ENCODE data around the gene ITGA7.

Gene ITGA7

DNA sequence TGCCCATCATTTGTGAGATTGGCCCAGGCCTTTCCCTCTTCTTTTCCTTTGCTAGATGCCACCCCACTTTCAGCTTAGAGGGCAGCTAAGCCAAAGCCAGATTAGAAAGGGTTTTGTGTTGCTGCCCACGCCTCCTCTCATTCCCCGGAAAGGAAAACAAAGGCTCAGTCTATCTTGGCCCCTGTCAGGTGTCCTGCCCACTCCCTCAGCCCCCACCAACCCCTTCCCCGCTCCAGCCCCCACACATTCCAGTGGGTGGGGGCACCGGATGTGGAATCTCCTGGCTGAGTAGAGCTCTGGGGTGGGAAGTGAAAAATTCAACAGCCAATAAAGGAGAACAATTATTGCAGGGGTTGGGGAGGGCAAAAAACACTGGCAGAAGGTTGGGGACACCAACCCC lies 10.3 kb upstream of the ITGA7 start:
- Histone ChIP-seq H3K27me3 (replicated peaks; ENCODE audit: control insufficient read depth, insufficient read depth, low read length) (no peaks in the 10 kb centered on the region), H3K4me3 (replicated peaks; ENCODE audit: low read depth, low read length) (no peak overlapping the region), H3K36me3 (ENCODE audit: control insufficient read depth, insufficient read depth, low read length) (peaks cover 2% of the 10 kb centered on the region; the same call in 1 of the 2 replicates)
- DNase-seq (ENCODE audit: extremely low read depth, insufficient read length) = no peak
- TF ChIP-seq, protein P1, sequence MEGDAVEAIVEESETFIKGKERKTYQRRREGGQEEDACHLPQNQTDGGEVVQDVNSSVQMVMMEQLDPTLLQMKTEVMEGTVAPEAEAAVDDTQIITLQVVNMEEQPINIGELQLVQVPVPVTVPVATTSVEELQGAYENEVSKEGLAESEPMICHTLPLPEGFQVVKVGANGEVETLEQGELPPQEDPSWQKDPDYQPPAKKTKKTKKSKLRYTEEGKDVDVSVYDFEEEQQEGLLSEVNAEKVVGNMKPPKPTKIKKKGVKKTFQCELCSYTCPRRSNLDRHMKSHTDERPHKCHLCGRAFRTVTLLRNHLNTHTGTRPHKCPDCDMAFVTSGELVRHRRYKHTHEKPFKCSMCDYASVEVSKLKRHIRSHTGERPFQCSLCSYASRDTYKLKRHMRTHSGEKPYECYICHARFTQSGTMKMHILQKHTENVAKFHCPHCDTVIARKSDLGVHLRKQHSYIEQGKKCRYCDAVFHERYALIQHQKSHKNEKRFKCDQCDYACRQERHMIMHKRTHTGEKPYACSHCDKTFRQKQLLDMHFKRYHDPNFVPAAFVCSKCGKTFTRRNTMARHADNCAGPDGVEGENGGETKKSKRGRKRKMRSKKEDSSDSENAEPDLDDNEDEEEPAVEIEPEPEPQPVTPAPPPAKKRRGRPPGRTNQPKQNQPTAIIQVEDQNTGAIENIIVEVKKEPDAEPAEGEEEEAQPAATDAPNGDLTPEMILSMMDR (IDR thresholded peaks at IDR 0.05; ENCODE audit: insufficient read depth, low read length, poor library complexity, severe bottlenecking) = no peak

DNA sequence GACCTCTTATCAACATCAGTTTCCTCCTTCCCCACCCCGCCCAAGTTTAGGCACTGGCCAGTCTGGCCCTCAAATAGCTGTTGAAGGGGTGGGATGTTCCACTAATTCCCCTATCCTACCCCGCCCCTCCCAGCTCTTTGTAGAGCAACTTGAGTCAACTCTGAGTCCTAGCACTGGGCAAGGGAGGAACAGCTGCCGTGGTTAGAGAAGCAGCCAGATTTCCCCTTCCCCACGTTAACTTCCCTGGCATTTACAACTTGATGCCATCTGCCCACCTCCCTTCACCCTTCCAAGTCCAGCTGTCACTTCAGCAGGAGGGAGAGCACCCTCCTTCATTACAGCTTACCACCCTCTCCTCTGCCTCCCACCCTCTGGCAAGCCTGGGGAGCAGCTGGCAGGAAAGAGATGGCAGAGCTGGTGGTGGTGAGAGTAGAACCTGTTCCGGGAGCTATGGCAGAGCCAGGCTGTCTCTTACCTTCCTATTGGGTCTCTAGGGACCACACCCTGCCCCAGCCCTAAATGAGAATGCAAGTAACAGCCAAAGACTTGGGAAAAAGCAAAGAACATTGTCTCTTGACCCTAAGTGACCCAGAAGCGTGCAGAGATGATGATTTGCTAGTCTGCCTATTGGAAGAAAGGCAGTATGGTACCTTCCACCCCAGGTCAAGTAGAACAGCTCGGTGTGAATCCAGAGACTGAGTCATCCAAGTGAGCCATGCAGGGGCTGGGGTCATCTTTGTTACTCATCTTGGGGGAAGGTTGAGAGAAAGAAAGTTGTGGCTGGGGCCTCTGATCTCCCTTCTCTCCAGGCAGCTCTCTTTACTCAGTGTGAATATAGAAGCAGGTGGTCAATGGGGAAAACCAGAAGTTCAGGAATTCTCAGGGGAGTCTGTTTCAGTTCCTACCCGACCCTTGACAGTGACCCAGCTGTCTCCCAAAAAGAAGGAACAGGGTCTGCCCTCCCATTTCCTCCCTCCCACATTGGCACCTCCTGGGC lies 9.6 kb upstream of the ITGA7 start:
- no peak for DNase-seq (ENCODE audit: extremely low read depth, insufficient read length)
- no peaks in the 10 kb centered on the region; the same call in 1 of the 2 replicates for H3K27me3 ChIP-seq (replicated peaks; ENCODE audit: control insufficient read depth, insufficient read depth, low read length)
- peak overlapping the region; percentile 88 for H3K4me3 ChIP-seq (replicated peaks; ENCODE audit: low read depth, low read length)
- TF ChIP-seq, protein P1 (IDR thresholded peaks at IDR 0.05; ENCODE audit: insufficient read depth, low read length, poor library complexity, severe bottlenecking) = no peak
- peaks cover 2% of the 10 kb centered on the region; the same call in 1 of the 2 replicates for H3K36me3 ChIP-seq (ENCODE audit: control insufficient read depth, insufficient read depth, low read length)

DNA sequence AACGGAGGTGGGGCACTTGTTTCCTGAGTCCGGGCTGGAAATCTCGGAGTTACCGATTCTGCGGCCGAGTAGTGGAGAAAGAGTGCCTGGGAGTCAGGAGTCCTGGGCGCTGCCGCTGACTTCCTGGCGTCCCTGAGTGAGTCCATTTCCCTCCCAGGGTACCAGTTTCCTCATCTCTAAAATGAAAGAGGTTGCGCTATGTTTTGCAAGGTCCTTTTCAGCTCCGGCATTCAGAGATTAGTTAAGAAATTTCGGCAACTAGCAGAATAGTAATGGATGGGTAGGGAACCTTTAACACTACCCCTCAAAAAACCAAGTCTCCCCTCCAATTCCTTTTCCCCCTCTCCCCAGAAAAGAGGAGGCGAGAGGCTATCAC lies 8.9 kb upstream of the ITGA7 start:
- DNase-seq (ENCODE audit: extremely low read depth, insufficient read length) = no peak
- peak overlapping the region; percentile 88 for H3K4me3 ChIP-seq (replicated peaks; ENCODE audit: low read depth, low read length)
- H3K27me3 ChIP-seq (replicated peaks; ENCODE audit: control insufficient read depth, insufficient read depth, low read length) = no peaks in the 10 kb centered on the region; the same call in 1 of the 2 replicates
- H3K36me3 ChIP-seq (ENCODE audit: control insufficient read depth, insufficient read depth, low read length) = peaks cover 2% of the 10 kb centered on the region; the same call in 1 of the 2 replicates
- TF ChIP-seq, protein P1 (IDR thresholded peaks at IDR 0.05; ENCODE audit: insufficient read depth, low read length, poor library complexity, severe bottlenecking) = no peak

DNA sequence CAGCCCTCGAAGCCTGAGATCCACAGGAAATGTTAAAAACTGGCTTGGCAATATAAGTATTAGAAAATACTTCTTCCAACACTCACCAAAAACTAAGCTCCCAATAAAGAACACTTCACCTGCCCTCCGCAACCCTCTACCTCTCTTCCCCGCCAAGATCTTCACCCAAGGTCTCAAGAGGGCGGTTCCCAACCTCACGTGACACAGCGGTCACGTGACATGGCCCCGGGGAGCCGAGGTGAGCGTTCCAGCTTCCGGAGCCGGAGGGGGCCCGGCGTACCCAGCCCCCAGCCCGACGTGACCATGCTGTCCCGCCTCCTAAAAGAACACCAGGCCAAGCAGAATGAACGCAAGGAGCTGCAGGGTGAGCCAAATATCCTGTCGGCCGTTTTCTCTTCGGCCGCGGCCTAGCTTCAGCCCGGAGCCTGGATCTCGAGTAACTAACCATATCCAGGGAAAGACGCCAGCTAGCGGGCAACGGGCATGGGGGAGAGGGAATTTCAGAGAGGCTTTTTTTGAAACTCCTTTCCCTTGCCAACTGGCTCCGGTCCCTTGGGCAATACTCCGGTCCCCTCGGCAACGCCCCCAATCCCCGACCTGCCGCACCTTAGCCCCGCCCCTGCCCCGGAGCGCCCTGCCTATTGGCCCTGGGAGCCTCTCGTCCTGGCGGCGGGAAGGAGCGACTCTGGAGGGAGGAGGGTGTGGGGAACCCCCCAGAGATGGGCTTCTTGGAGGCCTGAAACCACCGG lies 8.3 kb upstream of the ITGA7 start, which contains the start of gene BLOC1S1:
Gene BLOC1S1 (plus strand): TSS at position 214 of the 749 bp plus-strand sequence. CDS start 6 bp downstream, at position 220.
- Histone ChIP-seq H3K4me3 (replicated peaks; ENCODE audit: low read depth, low read length) (peak within 1 kb of the TSS; percentile 88), H3K36me3 (ENCODE audit: control insufficient read depth, insufficient read depth, low read length) (no peaks in the 10 kb centered on the region), H3K27me3 (replicated peaks; ENCODE audit: control insufficient read depth, insufficient read depth, low read length) (no peaks in the 10 kb centered on the region; the same call in 1 of the 2 replicates)
- DNase-seq (ENCODE audit: extremely low read depth, insufficient read length) = peak; percentile 90
- TF ChIP-seq, protein P1 (IDR thresholded peaks at IDR 0.05; ENCODE audit: insufficient read depth, low read length, poor library complexity, severe bottlenecking) = no peak

DNA sequence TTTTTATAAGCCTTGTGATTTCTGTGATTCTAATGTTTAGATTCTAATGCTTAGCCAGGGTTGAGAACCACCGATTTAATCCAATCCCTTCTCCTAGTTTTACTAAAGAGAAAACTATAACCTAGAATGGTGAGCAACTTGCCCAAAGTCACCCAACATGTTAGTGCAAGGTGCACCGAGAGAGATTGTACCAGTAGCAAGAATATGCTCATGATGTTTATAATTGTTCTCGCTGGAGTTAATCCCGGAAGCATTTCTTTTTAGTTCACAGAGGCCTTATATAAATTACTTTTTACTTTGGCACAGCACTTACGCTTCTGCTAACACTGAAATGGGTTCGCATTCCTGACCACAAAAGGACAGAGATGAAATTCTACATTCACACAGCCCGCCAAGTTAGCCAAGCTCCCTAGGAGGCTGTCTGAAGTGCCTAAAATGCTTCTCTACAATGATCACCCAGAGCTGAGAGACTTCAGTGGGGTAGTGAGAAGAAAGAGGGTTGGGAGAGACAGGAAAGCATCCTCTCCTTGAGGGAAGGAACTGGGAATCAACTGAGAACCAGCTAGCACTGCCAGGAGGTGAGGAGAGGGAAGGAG lies 7.6 kb upstream of the ITGA7 start:
- Histone ChIP-seq H3K4me3 (replicated peaks; ENCODE audit: low read depth, low read length) (peak overlapping the region; percentile 88), H3K36me3 (ENCODE audit: control insufficient read depth, insufficient read depth, low read length) (no peaks in the 10 kb centered on the region), H3K27me3 (replicated peaks; ENCODE audit: control insufficient read depth, insufficient read depth, low read length) (no peaks in the 10 kb centered on the region; the same call in 1 of the 2 replicates)
- no peak for DNase-seq (ENCODE audit: extremely low read depth, insufficient read length)
- TF ChIP-seq, protein P1 (IDR thresholded peaks at IDR 0.05; ENCODE audit: insufficient read depth, low read length, poor library complexity, severe bottlenecking) = no peak

All from GM06990 (cell line).